HFFc6 (cell line): Measurements from ENCODE around the gene AJUBA. TPM values are rescaled to one million over a fixed set of nuclear protein-coding genes. Genes with fewer than 3 reads are reported as not detected.
"Not testable (repeated sequence)": the region's sequence is repeated elsewhere in the genome, so short reads cannot be mapped to it uniquely, and the experiment has no call there.

Experiments
- DNase-seq: peaks from one replicate; pipeline ENCODE4 v3.0.0-alpha.2; 2018
- H3K27ac Mint-ChIP-seq: 2 replicates; pipeline ENCODE4 v1.8.0; 2020; ENCODE audit warnings: mild to moderate bottlenecking, mixed read lengths
- H3K27me3 Mint-ChIP-seq: 2 replicates; pipeline ENCODE4 v1.8.0; 2021; ENCODE audit warnings: mild to moderate bottlenecking, moderate library complexity, mixed read lengths; ENCODE audit not compliant: insufficient read depth
- H3K36me3 Mint-ChIP-seq: 2 replicates; pipeline ENCODE4 v1.8.0; 2021; ENCODE audit warnings: low read depth, mixed read lengths
- H3K4me1 Mint-ChIP-seq: 2 replicates; pipeline ENCODE4 v1.8.0; 2020; ENCODE audit warnings: low read depth, mixed read lengths
- H3K4me3 Mint-ChIP-seq: 2 replicates; pipeline ENCODE4 v1.8.0; 2020; ENCODE audit warnings: mild to moderate bottlenecking, moderate library complexity, mixed read lengths
- H3K9me3 Mint-ChIP-seq: 2 replicates; pipeline ENCODE4 v1.8.0; 2020; ENCODE audit warnings: mild to moderate bottlenecking, mixed read lengths
- CTCF ChIP-seq: fragments of 200-600 bp; sonication (generic); IDR thresholded peaks from 2 replicates; pipeline ENCODE4 v1.5.0; 2021; ENCODE audit warnings: antibody characterized with exemption, mild to moderate bottlenecking
- total RNA-seq, 6 experiments: library from RNA; stranded (reverse); fragmentation: NEBNext Ultra II Directional; extraction: Animal tissue kit (Norgen Biotek cat#: 25700); gene quantifications; 2 replicates in 1 of 6; 3 replicates in 5 of 6; pipeline ENCODE4 v1.2.3, GENCODE V29; 2021

Gene AJUBA
- total RNA-seq, 6 experiments from 2014 or later = 66.0 to 79.7 (median 74.9) TPM

- TF ChIP-seq CTCF = no peak
- H3K27me3 Mint-ChIP-seq = no peaks in the 10 kb centered on the region
- peaks cover 17% of the 10 kb centered on the region for H3K4me1 Mint-ChIP-seq
- no peak overlapping the region for H3K4me3 Mint-ChIP-seq
- no peak overlapping the region for H3K27ac Mint-ChIP-seq
- no peak for DNase-seq
- H3K9me3 Mint-ChIP-seq = no peaks in the 10 kb centered on the region
- peaks cover 10% of the 10 kb centered on the region; the same call in 1 of the 2 replicates for H3K36me3 Mint-ChIP-seq
These were observed 29.9 kb downstream of the AJUBA start for GRCh38 chr14:22952418-22952817.

- H3K9me3 Mint-ChIP-seq, DNase-seq, H3K4me3 Mint-ChIP-seq, H3K27me3 Mint-ChIP-seq, H3K27ac Mint-ChIP-seq: not testable (repeated sequence)
- peaks cover 17% of the 10 kb centered on the region for H3K4me1 Mint-ChIP-seq
- peaks cover 14% of the 10 kb centered on the region for H3K36me3 Mint-ChIP-seq
These were observed 30.6 kb downstream of the AJUBA start for GRCh38 chr14:22951795-22952194.

- no peak for DNase-seq
- H3K4me3 Mint-ChIP-seq = no peak overlapping the region
- peaks cover 14% of the 10 kb centered on the region for H3K36me3 Mint-ChIP-seq
These were observed 36.7 kb downstream of the AJUBA start for GRCh38 chr14:22945642-22946041.

GRCh38 chr14:22939684-22940083 lies 42.7 kb downstream of the AJUBA start:
- Mint-ChIP-seq H3K4me3 (peak overlapping the region; percentile 34; the same call in 1 of the 2 replicates), H3K27me3 (no peaks in the 10 kb centered on the region), H3K4me1 (peaks cover 17% of the 10 kb centered on the region), H3K27ac (peak overlapping the region; percentile 57), H3K36me3 (peaks cover 4% of the 10 kb centered on the region; the same call in 1 of the 2 replicates), H3K9me3 (no peaks in the 10 kb centered on the region)
- TF ChIP-seq CTCF = no peak
- DNase-seq = peak; percentile 24

More at GRCh38 chr14:22945642-22946041, 36.7 kb downstream of the AJUBA start:
- Mint-ChIP-seq H3K9me3 (no peaks in the 10 kb centered on the region), H3K4me1 (peaks cover 4% of the 10 kb centered on the region; the same call in 1 of the 2 replicates), H3K27ac (no peak overlapping the region), H3K27me3 (no peaks in the 10 kb centered on the region)
- TF ChIP-seq CTCF = no peak

- TF ChIP-seq CTCF = no peak
- Mint-ChIP-seq H3K27ac (no peak overlapping the region), H3K27me3 (no peaks in the 10 kb centered on the region; the same call in 1 of the 2 replicates), H3K4me1 (peaks cover 16% of the 10 kb centered on the region), H3K36me3 (no peaks in the 10 kb centered on the region; the same call in 1 of the 2 replicates), H3K9me3 (no peaks in the 10 kb centered on the region), H3K4me3 (no peak overlapping the region)
- no peak for DNase-seq
These were observed 47.2 kb downstream of the AJUBA start for GRCh38 chr14:22935156-22935555.

- Mint-ChIP-seq H3K4me3 (no peak overlapping the region), H3K27ac (no peak overlapping the region), H3K9me3 (no peaks in the 10 kb centered on the region), H3K27me3 (no peaks in the 10 kb centered on the region; the same call in 1 of the 2 replicates), H3K4me1 (peaks cover 22% of the 10 kb centered on the region), H3K36me3 (peaks cover 3% of the 10 kb centered on the region; the same call in 1 of the 2 replicates)
- DNase-seq = no peak
- TF ChIP-seq CTCF = no peak
These were observed 50.2 kb downstream of the AJUBA start for GRCh38 chr14:22932146-22932545.
